SK-N-MC (cell line): ENCODE results near the gene COL16A1.

Experiments used
- DNase-seq: peaks from one replicate; pipeline ENCODE4 v3.0.0-alpha.2; 2011; ENCODE audit warnings: low read depth, low spot score
- H3K27ac ChIP-seq: fragments of 200-600 bp; sonication (generic); 2 replicates; pipeline ENCODE4 v1.5.1; 2016; ENCODE audit warnings: mixed run types
- H3K36me3 ChIP-seq: fragments of 200-600 bp; sonication (generic); 2 replicates; pipeline ENCODE4 v1.6.1; 2017; ENCODE audit warnings: antibody characterized with exemption, low read length, mixed read lengths; ENCODE audit not compliant: insufficient read depth
- H3K4me3 ChIP-seq: fragments of 200-600 bp; sonication (generic); 2 replicates; pipeline ENCODE4 v1.5.1; 2016
- H3K9ac ChIP-seq: fragments of 200-600 bp; sonication (generic); 2 replicates; pipeline ENCODE4 v1.8.0; 2017; ENCODE audit warnings: mixed run types, mixed read lengths; ENCODE audit not compliant: insufficient read length
- H3K9me3 ChIP-seq: fragments of 200-600 bp; sonication (generic); 2 replicates; pipeline ENCODE4 v1.6.1; 2017; ENCODE audit warnings: low read depth, mild to moderate bottlenecking, antibody characterized with exemption, low read length, moderate library complexity, mixed read lengths
- EZH2 ChIP-seq: fragments of 200-600 bp; sonication (generic); IDR thresholded peaks from one replicate; pipeline ENCODE4 v1.6.1; 2017; ENCODE audit warnings: antibody characterized with exemption
- FOXP2 ChIP-seq: optimal IDR thresholded peaks from 2 replicates; pipeline ENCODE3; 2011; ENCODE audit warnings: mild to moderate bottlenecking, moderate library complexity; ENCODE audit not compliant: insufficient read depth; ENCODE audit errors: extremely low read length, control extremely low read depth
- POLR2AphosphoS5 ChIP-seq: IDR thresholded peaks from 2 replicates; pipeline ENCODE4 v1.6.1; 2012; ENCODE audit warnings: mild to moderate bottlenecking, low read depth, low read length, borderline replicate concordance

COL16A1 gene

DNA sequence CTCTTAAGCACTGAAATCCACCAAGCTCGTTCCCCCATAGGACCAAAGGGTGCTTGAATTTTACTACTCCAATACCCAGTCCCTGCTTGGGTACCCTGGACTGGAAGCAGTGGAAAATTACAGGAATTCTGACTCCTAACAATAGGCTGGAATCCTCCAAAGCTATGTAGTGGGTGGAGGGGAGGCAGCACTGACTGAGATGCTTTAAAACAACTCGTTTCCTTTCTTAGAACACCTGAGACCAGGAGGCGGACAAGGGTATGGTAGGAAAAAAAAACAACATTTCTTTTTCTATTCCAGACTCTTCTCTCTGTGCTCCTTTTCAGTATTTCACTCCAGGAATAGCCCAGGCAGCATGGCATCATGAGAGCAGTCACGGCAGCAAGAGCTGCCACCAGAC is 61.5 kb downstream of the COL16A1 start:
- Histone ChIP-seq H3K4me3 (no peak overlapping the region), H3K9ac (no peak overlapping the region), H3K36me3 (no peaks in the 10 kb centered on the region), H3K9me3 (no peaks in the 10 kb centered on the region), H3K27ac (no peak overlapping the region)
- TF ChIP-seq FOXP2 (no peak), EZH2 (no peak), POLR2AphosphoS5 (no peak)
- no peak for DNase-seq

DNA sequence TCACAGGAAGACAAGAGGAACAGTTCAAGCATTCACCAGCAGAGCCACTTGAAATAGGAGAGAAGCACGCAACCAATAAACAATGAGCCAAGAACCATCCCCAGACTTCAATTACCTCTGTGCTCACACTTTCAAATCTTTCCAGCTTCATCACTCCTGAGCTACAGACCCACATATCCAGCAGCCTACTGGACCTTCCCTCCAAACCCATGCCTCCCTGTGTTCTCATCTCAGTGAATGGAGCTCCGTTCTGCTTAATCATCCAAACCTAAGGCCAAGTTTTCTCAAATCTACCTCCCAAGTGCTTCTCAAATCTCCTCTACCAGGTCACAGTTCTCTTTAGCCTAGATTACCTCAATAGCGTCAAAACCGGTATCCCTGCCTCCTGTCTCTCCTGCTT is 62.9 kb downstream of the COL16A1 start:
- no peak overlapping the region for H3K9ac ChIP-seq
- H3K36me3 ChIP-seq, result no peaks in the 10 kb centered on the region
- H3K9me3 ChIP-seq, result no peaks in the 10 kb centered on the region
- no peak overlapping the region for H3K4me3 ChIP-seq
- no peak for DNase-seq
- H3K27ac ChIP-seq, result no peak overlapping the region
- TF ChIP-seq FOXP2, result no peak
- no peak for TF ChIP-seq POLR2AphosphoS5
- no peak for TF ChIP-seq EZH2

DNA sequence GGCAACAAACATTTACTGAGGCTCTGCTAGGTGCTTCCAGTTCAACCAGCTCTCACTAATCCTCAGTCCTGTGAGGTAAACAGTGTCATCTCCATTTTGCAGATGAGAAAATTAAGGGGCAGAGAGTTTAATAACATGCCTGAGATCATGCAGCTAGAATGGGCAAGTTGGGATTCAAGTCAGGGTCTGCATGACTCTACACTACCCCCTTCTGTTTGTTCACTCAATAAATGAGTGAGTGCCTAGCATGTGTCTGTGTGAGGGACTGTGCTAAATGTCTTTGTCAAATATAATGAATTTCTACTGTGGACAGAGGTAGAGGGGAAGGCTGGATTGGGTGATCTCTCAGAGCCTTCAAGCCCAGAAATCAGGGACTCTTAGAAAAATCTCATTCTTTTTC is 63.6 kb downstream of the COL16A1 start:
- DNase-seq, result no peak
- Histone ChIP-seq H3K27ac (0 out of 2 replicates have a peak overlapping the region, but pooled peaks have one; percentile 8), H3K9me3 (no peaks in the 10 kb centered on the region), H3K4me3 (no peak overlapping the region), H3K9ac (no peak overlapping the region), H3K36me3 (no peaks in the 10 kb centered on the region)
- TF ChIP-seq FOXP2, result no peak
- TF ChIP-seq POLR2AphosphoS5, result no peak
- no peak for TF ChIP-seq EZH2

DNA sequence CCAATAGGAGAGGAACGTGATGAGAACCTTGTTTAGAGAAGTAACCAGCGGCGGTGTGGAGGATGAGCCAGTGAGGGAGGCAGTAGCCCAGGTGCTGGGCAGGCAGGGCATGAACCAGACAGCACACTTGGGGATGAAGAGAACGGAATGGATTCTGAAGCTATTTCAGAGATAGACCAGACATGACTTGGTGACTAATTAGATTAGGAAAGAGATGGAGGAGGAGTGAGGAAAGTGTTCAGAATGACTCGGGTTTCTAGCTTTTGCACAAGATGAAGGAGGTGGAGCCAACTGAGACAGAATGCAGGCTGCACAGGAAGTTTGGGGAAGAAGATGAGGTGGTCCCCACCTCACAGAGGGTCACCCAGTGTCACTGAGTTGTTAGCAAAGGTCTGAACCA is 64.3 kb downstream of the COL16A1 start:
- H3K4me3 ChIP-seq, result no peak overlapping the region
- H3K9ac ChIP-seq, result no peak overlapping the region
- DNase-seq, result no peak
- H3K27ac ChIP-seq, result 0 out of 2 replicates have a peak overlapping the region, but pooled peaks have one; percentile 8
- H3K36me3 ChIP-seq, result no peaks in the 10 kb centered on the region
- H3K9me3 ChIP-seq, result no peaks in the 10 kb centered on the region
- TF ChIP-seq FOXP2 (no peak), EZH2 (no peak), POLR2AphosphoS5 (no peak)

DNA sequence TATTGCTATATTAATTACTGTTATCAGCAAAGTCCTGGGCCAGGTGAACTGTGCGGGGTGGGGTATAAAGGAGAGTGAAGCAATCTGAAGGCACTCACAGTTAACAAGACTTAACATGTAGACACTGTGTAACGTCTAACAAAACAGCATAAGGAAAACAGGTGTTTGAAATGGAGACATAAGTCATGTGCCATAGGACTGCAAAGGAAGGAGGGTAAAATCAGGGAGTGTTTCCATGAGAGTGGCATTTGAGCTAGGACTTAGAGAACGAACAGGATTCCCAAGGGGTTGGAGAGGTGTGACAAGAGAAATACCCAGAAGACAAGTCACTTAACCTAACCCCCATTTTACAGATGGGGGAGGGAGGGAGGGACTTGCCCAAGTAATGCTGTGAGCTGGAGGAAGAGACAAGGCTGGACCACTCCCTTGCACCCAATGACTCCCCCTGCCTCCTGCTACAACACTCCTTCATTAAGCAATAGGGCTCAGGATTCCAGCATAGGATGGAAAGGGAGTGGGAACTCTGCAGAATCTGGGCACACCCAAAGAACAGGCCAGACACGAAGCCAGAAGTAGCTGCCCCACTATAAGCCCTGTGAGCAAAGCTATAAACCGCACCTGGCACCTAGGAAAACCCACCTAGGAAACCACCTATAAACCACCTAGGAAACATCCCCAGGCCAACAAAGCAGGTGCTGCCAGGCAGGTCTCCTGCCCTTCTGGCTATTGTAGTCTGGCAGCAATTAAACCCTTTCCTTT is 65.7 kb downstream of the COL16A1 start:
- no peaks in the 10 kb centered on the region for H3K9me3 ChIP-seq
- no peak overlapping the region for H3K4me3 ChIP-seq
- H3K36me3 ChIP-seq, result peaks cover 4% of the 10 kb centered on the region; the same call in 1 of the 2 replicates
- H3K9ac ChIP-seq, result no peak overlapping the region
- no peak overlapping the region for H3K27ac ChIP-seq
- DNase-seq, result no peak
- TF ChIP-seq FOXP2 (no peak), EZH2 (no peak), POLR2AphosphoS5 (no peak)

DNA sequence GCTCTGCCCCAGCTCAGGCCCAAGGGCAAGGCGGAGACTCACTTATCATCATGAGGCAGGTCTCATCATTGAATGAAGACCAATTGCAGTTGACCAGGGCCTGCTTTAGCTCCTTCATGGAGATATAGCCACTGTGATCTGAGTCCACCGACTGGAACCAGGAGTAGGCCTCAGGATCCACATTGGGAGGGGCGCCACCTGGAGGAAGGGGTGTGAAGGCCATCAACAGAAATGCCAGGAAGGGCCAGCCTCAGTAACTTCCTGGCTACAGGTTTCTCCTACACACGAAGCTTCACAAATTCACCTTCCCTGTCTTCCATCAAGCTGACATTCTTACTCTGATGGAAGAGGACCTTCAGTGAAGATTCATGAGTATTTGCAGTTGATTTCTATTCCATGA is 70.7 kb downstream of the COL16A1 start:
- no peak overlapping the region for H3K4me3 ChIP-seq
- H3K9me3 ChIP-seq, result no peaks in the 10 kb centered on the region
- peaks cover 47% of the 10 kb centered on the region for H3K36me3 ChIP-seq
- TF ChIP-seq EZH2, result no peak
- no peak for TF ChIP-seq POLR2AphosphoS5
- no peak for TF ChIP-seq FOXP2
- DNase-seq, result no peak
- no peak overlapping the region for H3K9ac ChIP-seq
- no peak overlapping the region for H3K27ac ChIP-seq

DNA sequence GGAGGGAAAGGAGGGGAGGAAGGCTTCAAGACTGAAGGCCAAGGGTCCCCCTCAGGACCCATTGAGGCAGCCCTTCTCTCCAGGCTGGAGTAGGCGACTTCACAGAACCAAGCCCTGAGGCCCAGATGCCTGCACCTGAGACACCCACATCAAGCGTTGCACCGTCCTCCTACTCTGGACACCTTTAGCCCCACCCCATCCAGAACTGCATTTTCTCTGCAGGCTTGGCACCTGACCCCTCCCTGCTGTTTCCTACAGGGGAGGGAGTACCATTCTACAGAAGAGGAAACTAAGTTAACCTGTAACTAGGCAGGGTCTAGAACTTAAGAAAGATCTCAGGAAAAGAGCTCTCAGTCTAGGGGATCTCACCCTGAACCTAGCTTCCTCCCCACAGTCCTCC is 71.2 kb downstream of the COL16A1 start:
- peaks cover 49% of the 10 kb centered on the region for H3K36me3 ChIP-seq
- no peak for DNase-seq
- H3K4me3 ChIP-seq, result no peak overlapping the region
- H3K9ac ChIP-seq, result no peak overlapping the region
- TF ChIP-seq POLR2AphosphoS5, result no peak
- TF ChIP-seq EZH2, result no peak
- TF ChIP-seq FOXP2, result no peak
- H3K27ac ChIP-seq, result no peak overlapping the region
- no peaks in the 10 kb centered on the region for H3K9me3 ChIP-seq

DNA sequence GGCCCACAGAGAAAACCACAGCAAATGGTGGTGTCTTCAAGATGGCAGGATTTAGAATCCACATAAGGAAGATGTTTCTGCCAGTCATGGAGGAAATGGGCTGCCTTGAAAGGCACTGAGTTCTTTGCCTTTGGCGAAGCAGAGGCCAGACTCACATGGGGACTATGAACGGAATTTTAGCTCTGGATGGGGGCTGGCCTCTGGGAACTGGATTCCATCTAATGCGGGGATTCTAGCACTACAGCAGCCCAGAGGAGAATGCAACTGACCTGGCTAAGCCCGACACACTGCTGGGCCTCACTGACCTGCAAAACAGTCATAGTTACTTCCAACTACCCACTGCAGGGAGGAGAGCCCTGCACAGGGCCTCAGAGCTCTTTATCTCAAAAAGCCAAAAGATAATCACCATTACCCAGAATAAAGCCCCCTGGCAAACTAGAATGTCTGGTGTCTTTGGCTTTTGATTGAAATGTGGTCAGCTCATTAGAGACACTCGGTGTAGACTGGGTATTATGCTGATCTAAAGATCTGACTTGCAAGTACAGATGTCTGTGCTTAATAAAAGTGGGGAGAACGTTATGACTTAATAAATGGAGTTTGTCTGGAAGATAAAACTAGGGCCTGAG is 74.8 kb downstream of the COL16A1 start:
- no peak overlapping the region for H3K4me3 ChIP-seq
- no peak for DNase-seq
- H3K27ac ChIP-seq, result no peak overlapping the region
- TF ChIP-seq FOXP2 (no peak), POLR2AphosphoS5 (no peak), EZH2 (no peak)
- peaks cover 49% of the 10 kb centered on the region for H3K36me3 ChIP-seq
- H3K9me3 ChIP-seq, result no peaks in the 10 kb centered on the region
- no peak overlapping the region for H3K9ac ChIP-seq
